Tibial nerve (tissue), 3 donors: ENCODE measurements around the gene OR4C45.

Experiments
- POLR2A ChIP-seq, 2 donors: fragments of 450-650 bp; IDR thresholded peaks; one replicate each; pipeline ENCODE4 v1.6.1; 2017; ENCODE audit warnings: antibody characterized with exemption in 2 of 2, mild to moderate bottlenecking in 2 of 2, moderate library complexity in 2 of 2
- TF ChIP-seq, protein P1 (sequence below), 5 experiments: fragments of 200-600 bp in 3 of 5; fragments of 450-650 bp in 2 of 5; sonication (generic) in 3 of 5; IDR thresholded peaks; one replicate each; pipeline ENCODE4 v1.5.1; 2016 to 2019; ENCODE audit warnings: antibody characterized with exemption in 5 of 5, mild to moderate bottlenecking in 3 of 5, moderate library complexity in 2 of 5

DNA sequence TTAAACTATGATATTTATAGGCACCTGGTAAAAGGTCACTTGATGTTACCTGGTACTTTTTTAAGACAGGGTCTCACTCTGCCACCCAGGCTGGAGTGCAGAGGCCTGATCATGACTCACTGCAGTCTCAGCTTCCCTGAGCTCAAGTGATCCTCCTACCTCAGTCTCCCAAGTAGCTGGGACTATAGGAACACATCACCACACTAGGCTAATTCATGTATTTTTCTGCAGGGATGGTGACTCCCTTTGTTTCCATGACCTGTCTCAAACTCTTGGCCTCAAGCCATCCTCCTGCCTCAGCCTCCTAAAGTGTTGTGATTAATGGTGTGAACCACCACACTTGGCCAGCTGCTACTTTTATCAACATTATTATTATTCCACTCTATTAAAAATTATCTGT lies 47.6 kb downstream of the OR4C45 start:
- TF ChIP-seq, protein P1, sequence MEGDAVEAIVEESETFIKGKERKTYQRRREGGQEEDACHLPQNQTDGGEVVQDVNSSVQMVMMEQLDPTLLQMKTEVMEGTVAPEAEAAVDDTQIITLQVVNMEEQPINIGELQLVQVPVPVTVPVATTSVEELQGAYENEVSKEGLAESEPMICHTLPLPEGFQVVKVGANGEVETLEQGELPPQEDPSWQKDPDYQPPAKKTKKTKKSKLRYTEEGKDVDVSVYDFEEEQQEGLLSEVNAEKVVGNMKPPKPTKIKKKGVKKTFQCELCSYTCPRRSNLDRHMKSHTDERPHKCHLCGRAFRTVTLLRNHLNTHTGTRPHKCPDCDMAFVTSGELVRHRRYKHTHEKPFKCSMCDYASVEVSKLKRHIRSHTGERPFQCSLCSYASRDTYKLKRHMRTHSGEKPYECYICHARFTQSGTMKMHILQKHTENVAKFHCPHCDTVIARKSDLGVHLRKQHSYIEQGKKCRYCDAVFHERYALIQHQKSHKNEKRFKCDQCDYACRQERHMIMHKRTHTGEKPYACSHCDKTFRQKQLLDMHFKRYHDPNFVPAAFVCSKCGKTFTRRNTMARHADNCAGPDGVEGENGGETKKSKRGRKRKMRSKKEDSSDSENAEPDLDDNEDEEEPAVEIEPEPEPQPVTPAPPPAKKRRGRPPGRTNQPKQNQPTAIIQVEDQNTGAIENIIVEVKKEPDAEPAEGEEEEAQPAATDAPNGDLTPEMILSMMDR (IDR thresholded peaks at IDR 0.05), result no peak
- TF ChIP-seq POLR2A (IDR thresholded peaks at IDR 0.05), result no peak
